HG03108 (cell line): ENCODE data around the gene SLTM.
"Not testable (repeated sequence)": the region's sequence is repeated elsewhere in the genome, so short reads cannot be mapped to it uniquely, and the experiment has no call there.

ENCODE experiments used
- ATAC-seq: cut with Tn5 transposase; IDR thresholded peaks from one replicate; pipeline ENCODE4 v1.9.1; 2021; ENCODE audit warnings: moderate library complexity; ENCODE audit not compliant: unreplicated experiment

SLTM gene

GRCh38 chr15:58933281-58934113, at the start of gene SLTM:
Gene SLTM (minus strand): TSS chr15:58933679. CDS start chr15:58933565, 114 bp downstream.
- peak; percentile 80 for ATAC-seq

- no peak for ATAC-seq
Observed at GRCh38 chr15:58983261-58983660, 49.8 kb upstream of the SLTM start.

GRCh38 chr15:58981808-58982475, 48.5 kb upstream of the SLTM start:
- no peak for ATAC-seq

GRCh38 chr15:58980351-58980939, 47.0 kb upstream of the SLTM start:
- no peak for ATAC-seq

- ATAC-seq = no peak
Observed at GRCh38 chr15:58977887-58978286, 44.4 kb upstream of the SLTM start.

GRCh38 chr15:58967479-58967878, 34.0 kb upstream of the SLTM start:
- ATAC-seq = no peak

GRCh38 chr15:58966698-58967097, 33.2 kb upstream of the SLTM start:
- no peak for ATAC-seq

- no peak for ATAC-seq
Observed at GRCh38 chr15:58962662-58963565, 29.4 kb upstream of the SLTM start.

- ATAC-seq = no peak
Observed at GRCh38 chr15:58962136-58962535, 28.7 kb upstream of the SLTM start.

GRCh38 chr15:58958811-58959210, 25.3 kb upstream of the SLTM start:
- ATAC-seq = no peak

GRCh38 chr15:58957101-58957973, 23.9 kb upstream of the SLTM start:
- no peak for ATAC-seq

GRCh38 chr15:58952751-58953150, 19.3 kb upstream of the SLTM start:
- ATAC-seq = no peak

- no peak for ATAC-seq
Observed at GRCh38 chr15:58951388-58952007, 18.0 kb upstream of the SLTM start.

- ATAC-seq = no peak
Observed at GRCh38 chr15:58947179-58947578, 13.7 kb upstream of the SLTM start.

- ATAC-seq = not testable (repeated sequence)
Observed at GRCh38 chr15:58934974-58935373, 1.5 kb upstream of the SLTM start.

GRCh38 chr15:58934521-58934920, 1.0 kb upstream of the SLTM start:
- ATAC-seq = no peak

GRCh38 chr15:58934114-58934447, 602 bp upstream of the SLTM start:
- no peak for ATAC-seq

- ATAC-seq = peak; percentile 33
Observed at GRCh38 chr15:58932710-58933280, 684 bp downstream of the SLTM start.

- no peak for ATAC-seq
Observed at GRCh38 chr15:58931987-58932588, 1.4 kb downstream of the SLTM start.
